ENCODE results near the gene DNAJC3.

DNAJC3 gene

DNA sequence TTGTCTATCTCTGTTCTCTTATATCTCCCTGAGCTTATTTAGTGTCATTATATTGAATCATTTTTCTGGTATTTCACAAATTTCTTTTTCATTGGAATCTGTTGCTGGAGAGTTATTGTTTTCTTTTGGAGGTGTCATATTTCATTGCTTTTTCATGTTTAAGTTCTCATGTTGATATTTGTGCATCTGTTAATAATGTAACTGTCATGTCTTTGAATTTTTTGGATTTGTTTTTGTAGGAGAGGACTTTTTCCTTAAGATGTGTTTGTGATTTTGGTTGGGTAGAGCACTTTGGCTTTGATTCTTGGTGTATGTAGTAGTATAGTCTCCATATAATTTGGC is 64.0 kb downstream of the DNAJC3 start:
- no peaks in the 10 kb centered on the region for H3F3A ChIP-seq (ENCODE audit: control insufficient read depth, insufficient read depth)
- H3K4me3 ChIP-seq (ENCODE audit: low read length) = no peak overlapping the region
- H3K79me2 ChIP-seq (ENCODE audit: control insufficient read depth, low read length) = peaks cover 31% of the 10 kb centered on the region
- H4K20me1 ChIP-seq (ENCODE audit: control insufficient read depth, insufficient read depth, low read depth, low read length) = no peaks in the 10 kb centered on the region
- TF ChIP-seq EZH2phosphoT487 (IDR thresholded peaks at IDR 0.05; ENCODE audit: borderline replicate concordance, low read length) = no peak
- no peak for TF ChIP-seq CTCF (IDR thresholded peaks at IDR 0.05; ENCODE audit: low read depth, low read length, poor library complexity, severe bottlenecking)
- H3K27ac ChIP-seq (ENCODE audit: low read depth, low read length) = no peak overlapping the region
- no peaks in the 10 kb centered on the region for H3K4me1 ChIP-seq (ENCODE audit: control insufficient read depth, low read length)
- H3K4me2 ChIP-seq (ENCODE audit: low read length) = no peak overlapping the region
- no peaks in the 10 kb centered on the region for H3K9me2 ChIP-seq (replicated peaks; ENCODE audit: control insufficient read depth, low read length)
- no peaks in the 10 kb centered on the region for H3K27me3 ChIP-seq (ENCODE audit: control insufficient read depth, low read length)
- no peaks in the 10 kb centered on the region for H3K9me3 ChIP-seq (ENCODE audit: control insufficient read depth, insufficient read depth, low read length)
- H3K36me3 ChIP-seq (ENCODE audit: control insufficient read depth, low read length) = no peaks in the 10 kb centered on the region

- H4K20me1 ChIP-seq (ENCODE audit: control insufficient read depth, insufficient read depth, low read depth, low read length) = no peaks in the 10 kb centered on the region
- H3K4me1 ChIP-seq (ENCODE audit: control insufficient read depth, low read length) = no peaks in the 10 kb centered on the region
- no peak overlapping the region for H3K27ac ChIP-seq (ENCODE audit: low read depth, low read length)
- no peaks in the 10 kb centered on the region for H3K9me2 ChIP-seq (replicated peaks; ENCODE audit: control insufficient read depth, low read length)
- no peaks in the 10 kb centered on the region for H3F3A ChIP-seq (ENCODE audit: control insufficient read depth, insufficient read depth)
- no peaks in the 10 kb centered on the region for H3K9me3 ChIP-seq (ENCODE audit: control insufficient read depth, insufficient read depth, low read length)
- TF ChIP-seq CTCF (IDR thresholded peaks at IDR 0.05; ENCODE audit: low read depth, low read length, poor library complexity, severe bottlenecking) = no peak
- TF ChIP-seq EZH2phosphoT487 (IDR thresholded peaks at IDR 0.05; ENCODE audit: borderline replicate concordance, low read length) = no peak
- H3K27me3 ChIP-seq (ENCODE audit: control insufficient read depth, low read length) = no peaks in the 10 kb centered on the region
- H3K79me2 ChIP-seq (ENCODE audit: control insufficient read depth, low read length) = peaks cover 31% of the 10 kb centered on the region
- no peaks in the 10 kb centered on the region for H3K36me3 ChIP-seq (ENCODE audit: control insufficient read depth, low read length)
- H3K4me2 ChIP-seq (ENCODE audit: low read length) = no peak overlapping the region
- no peak overlapping the region for H3K4me3 ChIP-seq (ENCODE audit: low read length)
Observed at GRCh38 chr13:95741584-95742563, 64.9 kb downstream of the DNAJC3 start.

DNA sequence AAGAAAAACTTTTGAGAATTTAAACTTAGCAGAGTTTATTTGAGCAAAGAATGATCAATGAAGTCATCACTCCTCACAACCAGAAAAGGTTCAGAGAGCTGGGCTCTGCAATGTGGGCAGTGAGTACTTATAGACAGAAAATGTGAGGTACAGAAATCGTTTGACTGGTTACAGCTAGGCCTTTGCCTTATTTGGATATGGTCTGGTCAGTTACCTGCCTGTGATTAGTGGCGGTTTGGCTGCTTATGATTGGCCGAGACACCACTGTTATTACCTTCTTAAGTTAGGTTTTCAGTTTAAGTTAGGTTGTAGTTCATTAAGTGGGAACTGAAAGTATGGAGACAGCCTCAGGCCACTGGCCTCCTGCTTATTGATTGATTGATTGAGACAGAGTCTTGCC is 66.3 kb downstream of the DNAJC3 start:
- Histone ChIP-seq H3K9me3 (ENCODE audit: control insufficient read depth, insufficient read depth, low read length) (no peaks in the 10 kb centered on the region), H4K20me1 (ENCODE audit: control insufficient read depth, insufficient read depth, low read depth, low read length) (no peaks in the 10 kb centered on the region), H3K79me2 (ENCODE audit: control insufficient read depth, low read length) (peaks cover 31% of the 10 kb centered on the region), H3K4me1 (ENCODE audit: control insufficient read depth, low read length) (no peaks in the 10 kb centered on the region), H3K4me3 (ENCODE audit: low read length) (no peak overlapping the region), H3K4me2 (ENCODE audit: low read length) (no peak overlapping the region), H3F3A (ENCODE audit: control insufficient read depth, insufficient read depth) (no peaks in the 10 kb centered on the region), H3K27me3 (ENCODE audit: control insufficient read depth, low read length) (no peaks in the 10 kb centered on the region), H3K9me2 (replicated peaks; ENCODE audit: control insufficient read depth, low read length) (no peaks in the 10 kb centered on the region), H3K36me3 (ENCODE audit: control insufficient read depth, low read length) (no peaks in the 10 kb centered on the region), H3K27ac (ENCODE audit: low read depth, low read length) (no peak overlapping the region)
- TF ChIP-seq CTCF (IDR thresholded peaks at IDR 0.05; ENCODE audit: low read depth, low read length, poor library complexity, severe bottlenecking) (no peak), EZH2phosphoT487 (IDR thresholded peaks at IDR 0.05; ENCODE audit: borderline replicate concordance, low read length) (no peak)

Measured in DOHH2 (cell line).